GOT3 (cell line): Measurements from ENCODE around the gene CARMIL1.
A peak's percentile ranks its signal among the peaks of the same experiment; 100 is the strongest.

Experiments
- DNase-seq: peaks from one replicate; lab custom pipeline; 2025; ENCODE audit warnings: mixed read lengths; lab: John Stamatoyannopoulos, UW

Gene CARMIL1

GRCh38 chr6:25476126-25476525 is 197.0 kb downstream of the CARMIL1 start:
- no peak for DNase-seq

DNA sequence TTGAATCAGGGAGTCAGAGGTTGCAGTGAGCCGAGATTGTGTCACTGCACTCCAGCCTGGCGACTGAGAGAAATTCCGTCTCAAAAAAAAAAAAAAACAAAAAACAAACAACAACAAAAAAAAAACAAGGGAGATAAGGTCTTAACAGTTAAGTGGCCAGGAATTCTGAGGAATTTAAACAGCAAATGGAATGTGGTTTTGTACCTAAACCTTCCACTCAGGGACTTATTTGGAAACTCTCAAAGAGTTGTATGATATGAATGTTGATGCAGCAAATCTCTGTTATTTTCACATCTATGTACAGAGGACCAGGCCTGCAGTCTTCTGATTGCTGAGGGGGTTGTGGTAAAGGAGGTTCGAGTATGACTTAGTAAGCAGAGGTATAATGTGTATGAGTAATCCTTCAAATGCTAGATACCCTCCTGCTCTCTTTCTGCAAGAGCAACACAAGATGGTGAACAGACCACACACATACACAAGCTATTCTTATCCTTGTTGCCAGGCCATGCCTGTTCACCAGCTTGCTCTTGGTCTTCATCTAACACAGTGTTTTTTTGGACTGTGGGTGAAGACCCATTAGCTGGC is 197.9 kb downstream of the CARMIL1 start:
- no peak for DNase-seq

DNA sequence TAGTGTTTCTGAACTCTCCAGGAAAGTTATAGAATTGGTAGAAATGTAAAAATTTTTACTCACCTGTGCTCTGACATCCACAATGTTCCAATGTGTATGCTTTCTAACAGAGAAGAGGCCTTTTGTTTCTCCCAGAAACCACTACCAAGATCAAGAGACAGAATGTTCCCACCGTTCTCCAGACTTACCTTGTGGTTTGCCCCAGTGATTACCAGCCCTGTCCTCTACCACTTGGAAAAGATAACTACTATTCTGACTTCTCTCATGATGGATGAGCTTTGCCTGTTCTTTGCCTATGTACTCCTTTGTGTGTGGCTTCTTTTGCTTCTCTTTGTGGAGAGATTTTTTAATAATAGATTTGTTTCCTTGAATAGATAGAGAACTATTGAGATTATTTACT is 199.8 kb downstream of the CARMIL1 start:
- no peak for DNase-seq

- DNase-seq = no peak
Measured at GRCh38 chr6:25481267-25481666, 202.1 kb downstream of the CARMIL1 start.

GRCh38 chr6:25482996-25483395 is 203.8 kb downstream of the CARMIL1 start:
- DNase-seq = no peak

GRCh38 chr6:25483943-25484342 is 204.8 kb downstream of the CARMIL1 start:
- DNase-seq = no peak

GRCh38 chr6:25484900-25485299 is 205.7 kb downstream of the CARMIL1 start:
- no peak for DNase-seq

DNA sequence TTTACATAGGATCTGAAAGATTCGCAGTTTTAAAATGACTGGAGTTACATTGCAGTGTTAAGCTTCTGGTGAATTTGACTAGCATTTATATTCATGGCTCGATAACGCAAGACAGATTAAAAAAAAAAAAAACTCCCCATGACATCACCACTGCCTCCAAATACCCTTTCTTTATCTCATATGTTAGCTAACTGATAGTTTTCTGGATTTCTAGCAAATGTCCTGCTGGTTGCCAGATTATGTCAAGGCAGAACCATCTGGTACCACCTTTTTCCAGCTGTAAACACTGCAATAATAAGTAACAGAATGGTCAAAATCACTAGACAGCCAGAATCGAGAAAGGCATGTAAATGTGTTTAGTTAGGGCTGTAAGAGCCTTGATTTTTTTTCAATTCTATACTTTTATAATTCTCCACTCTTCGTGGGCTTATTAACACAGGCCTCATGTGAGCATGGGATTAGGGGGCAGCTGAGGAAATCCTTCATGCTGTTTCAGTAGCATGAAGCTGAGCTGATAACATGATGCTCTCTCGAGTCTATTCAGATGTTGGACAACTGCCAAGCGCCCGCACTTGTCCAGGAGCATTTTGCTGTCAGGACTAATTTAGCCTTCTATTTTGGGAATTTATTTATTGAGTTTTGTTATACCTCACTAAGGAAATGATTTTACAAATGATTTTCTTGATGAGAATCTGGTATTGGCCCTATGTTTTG is 206.8 kb downstream of the CARMIL1 start:
- DNase-seq = no peak

GRCh38 chr6:25486550-25486949 is 207.4 kb downstream of the CARMIL1 start:
- DNase-seq = no peak

DNA sequence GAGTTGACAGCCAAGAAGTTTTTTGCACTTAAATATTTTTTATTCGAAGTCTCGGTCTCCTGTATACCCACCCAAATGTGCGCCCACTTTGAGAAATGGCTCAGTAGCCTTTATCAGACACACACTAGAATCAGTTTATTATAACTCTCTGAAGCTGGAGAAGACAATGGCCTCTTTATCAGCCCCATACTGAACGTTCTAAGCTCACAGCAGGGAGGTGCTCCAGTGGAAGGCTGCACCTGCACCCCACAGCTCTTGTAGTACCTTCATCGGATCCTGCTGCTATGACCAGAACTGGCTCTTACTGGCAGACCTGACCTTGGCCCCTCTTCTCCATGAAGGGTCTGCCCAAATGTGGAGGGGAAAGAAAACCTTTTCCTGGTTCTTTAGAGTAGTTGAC is 207.8 kb downstream of the CARMIL1 start:
- no peak for DNase-seq

GRCh38 chr6:25488156-25488555 is 209.0 kb downstream of the CARMIL1 start:
- no peak for DNase-seq

DNA sequence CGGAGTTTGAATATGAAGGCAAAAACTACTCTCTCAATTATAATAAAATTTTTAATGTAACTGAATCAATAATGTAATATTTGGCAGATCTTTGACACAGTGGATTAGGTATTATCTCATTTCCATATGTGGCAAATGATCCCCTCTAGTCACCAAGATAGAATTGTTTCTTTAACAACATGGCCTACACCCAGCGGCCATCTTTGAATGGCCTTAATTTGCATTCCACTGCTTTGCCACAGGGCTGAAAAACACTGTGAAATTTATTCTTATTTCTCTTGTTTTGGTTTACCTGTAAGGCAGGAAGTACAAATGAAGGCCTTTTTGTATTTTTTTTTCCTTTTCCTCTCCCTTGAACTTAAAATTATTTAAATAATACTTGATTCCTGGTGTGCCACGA is 210.2 kb downstream of the CARMIL1 start:
- no peak for DNase-seq

- peak; percentile 13 for DNase-seq
Measured at GRCh38 chr6:25490018-25490801, 211.0 kb downstream of the CARMIL1 start.

DNA sequence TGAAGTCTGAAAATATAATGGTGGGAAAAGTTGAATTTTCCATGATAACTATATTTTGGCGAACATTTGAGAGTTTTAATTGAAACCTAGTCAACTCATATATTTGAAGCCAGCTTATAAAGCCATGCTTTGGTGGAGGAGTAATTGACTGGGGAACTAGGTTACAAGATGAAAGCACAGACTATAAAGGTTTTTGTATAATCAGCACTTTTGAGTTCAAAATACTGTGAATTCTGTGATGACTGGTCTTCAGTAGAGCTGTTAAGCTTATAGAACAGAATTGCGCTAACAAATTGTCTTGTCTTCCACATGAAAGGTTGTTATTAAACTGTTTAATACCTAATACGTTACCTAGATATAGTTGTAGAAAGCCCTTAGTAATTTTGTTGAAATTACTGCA is 213.8 kb downstream of the CARMIL1 start:
- DNase-seq = no peak

DNA sequence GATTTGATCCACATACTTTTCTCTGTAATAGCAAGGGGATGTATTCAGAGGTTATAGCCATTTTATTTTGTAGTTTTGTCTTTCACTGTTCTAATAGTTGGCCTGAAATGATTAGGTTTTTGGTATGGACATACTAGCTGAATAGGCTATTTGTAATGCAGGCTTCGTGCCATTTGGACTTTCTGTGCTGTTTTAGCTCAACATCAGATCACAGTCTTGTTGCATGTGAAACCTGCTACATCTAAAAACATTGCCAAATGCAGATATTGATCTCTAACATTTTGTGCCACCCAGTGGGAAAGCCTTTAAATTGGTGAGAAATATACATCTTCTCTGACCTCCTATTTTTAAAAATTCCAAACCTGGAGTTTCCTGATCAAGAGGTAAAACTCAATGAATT is 215.3 kb downstream of the CARMIL1 start:
- no peak for DNase-seq

DNA sequence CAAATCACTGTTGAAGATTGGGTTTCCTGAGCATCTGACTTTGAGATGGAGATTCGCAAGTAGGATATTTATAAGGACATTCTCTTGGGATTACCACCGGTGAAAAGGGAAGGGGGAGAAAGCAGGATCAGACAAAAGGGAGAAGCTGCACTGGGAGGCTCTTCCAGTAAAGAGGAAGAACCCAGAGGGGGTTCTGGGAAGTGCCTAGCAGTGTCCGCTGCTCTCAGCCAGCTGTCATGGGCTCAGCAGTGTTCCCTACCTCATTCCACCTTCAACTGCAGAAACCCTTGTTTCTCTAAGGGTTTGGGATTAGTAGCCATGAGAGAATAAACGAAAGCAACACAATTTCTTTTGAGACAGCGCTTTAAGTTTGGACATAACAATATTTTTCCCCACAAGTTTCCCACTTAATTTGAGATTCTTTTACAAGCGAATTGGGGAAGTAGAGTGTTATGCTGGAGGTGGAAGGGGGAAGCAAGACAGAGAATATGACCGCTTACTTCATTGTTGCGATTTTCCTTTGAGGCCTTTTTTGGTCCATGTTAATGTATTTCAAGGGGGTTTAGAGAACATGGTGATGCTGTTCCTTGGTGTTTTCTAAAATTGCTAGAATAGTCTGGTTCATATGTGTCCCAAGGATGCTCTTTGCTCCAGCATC is 218.3 kb downstream of the CARMIL1 start:
- DNase-seq = no peak

DNA sequence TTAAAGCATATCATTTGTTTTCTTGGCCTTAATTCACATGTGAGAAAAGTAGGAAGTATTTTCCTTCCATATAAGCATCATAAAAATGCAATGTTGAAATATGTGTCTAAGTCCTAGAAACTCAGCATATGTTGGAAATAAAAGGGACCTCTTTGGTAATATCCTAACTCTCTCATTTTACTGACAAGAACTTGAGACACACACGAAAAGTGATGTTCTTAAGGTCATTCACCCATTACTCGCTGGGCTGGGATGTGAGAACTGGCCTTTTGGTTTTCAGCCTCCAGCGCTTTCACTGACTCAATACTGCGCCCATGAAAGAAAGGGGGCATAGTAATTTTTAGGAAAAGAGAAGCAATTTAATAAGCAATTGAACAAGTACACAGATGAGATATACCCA is 219.3 kb downstream of the CARMIL1 start:
- no peak for DNase-seq

GRCh38 chr6:25499615-25500235 is 220.6 kb downstream of the CARMIL1 start:
- DNase-seq = no peak

GRCh38 chr6:25503686-25504085 is 224.5 kb downstream of the CARMIL1 start:
- no peak for DNase-seq

- no peak for DNase-seq
Measured at GRCh38 chr6:25504661-25505060, 225.5 kb downstream of the CARMIL1 start.

DNA sequence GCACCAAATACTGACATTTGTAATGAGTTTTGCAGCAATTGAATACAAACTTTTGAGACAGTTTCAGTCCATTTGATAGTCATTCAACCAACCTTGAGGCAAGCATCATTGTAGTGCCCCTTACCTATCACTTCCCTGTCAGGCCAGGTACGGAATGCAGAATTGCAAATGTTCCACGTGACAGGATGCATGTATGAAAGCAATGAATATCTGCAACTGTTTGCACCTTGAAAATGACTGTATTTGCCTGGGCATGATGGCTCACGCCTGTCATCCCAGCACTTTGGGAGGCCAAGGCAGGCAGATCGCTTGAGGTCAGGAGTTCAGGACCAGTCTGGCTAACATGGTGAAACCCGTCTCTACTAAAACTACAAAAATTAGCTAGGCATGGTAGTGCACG is 226.8 kb downstream of the CARMIL1 start:
- DNase-seq = no peak

DNA sequence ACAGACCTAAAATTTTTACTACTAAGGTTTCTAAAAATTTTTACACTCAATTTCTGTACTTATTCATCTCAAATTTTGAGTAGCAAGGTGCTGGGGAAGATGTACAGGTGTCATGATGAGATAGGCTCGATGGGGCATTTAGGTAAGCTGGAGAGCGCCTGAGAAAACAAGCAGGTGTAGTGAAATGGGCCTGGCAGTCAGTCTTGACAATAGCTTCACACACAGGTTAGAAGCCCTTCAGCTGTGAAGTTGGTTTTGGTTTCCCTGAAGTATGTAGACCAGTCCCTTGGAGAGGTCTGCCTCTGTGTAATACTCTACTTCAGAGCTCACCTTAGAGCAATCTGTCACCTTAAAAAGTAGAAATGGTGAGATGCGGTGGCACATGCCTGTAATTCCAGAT is 228.9 kb downstream of the CARMIL1 start:
- DNase-seq = no peak
